Endodermal cell (in vitro differentiated cells): Measurements from ENCODE around the gene ARVCF. TPM values are rescaled to one million over a fixed set of nuclear protein-coding genes. Genes with fewer than 3 reads are reported as not detected.

Experiments
- DNase-seq: peaks from one replicate; pipeline ENCODE4 v3.0.0-alpha.2; 2017
- H3K27ac ChIP-seq: 2 replicates; pipeline ENCODE4 v1.5.1; 2013; ENCODE audit warnings: mild to moderate bottlenecking, low read depth, low read length, moderate library complexity
- H3K27me3 ChIP-seq: 2 replicates; pipeline ENCODE4 v1.6.1; 2013; ENCODE audit warnings: mild to moderate bottlenecking, low read length, moderate library complexity; ENCODE audit not compliant: insufficient read depth, control insufficient read depth, poor library complexity, severe bottlenecking
- H3K36me3 ChIP-seq: 2 replicates; pipeline ENCODE4 v1.7.0; 2013; ENCODE audit warnings: mild to moderate bottlenecking, low read length, moderate library complexity; ENCODE audit not compliant: control insufficient read depth, insufficient read depth
- H3K4me1 ChIP-seq: one replicate; pipeline ENCODE4 v1.7.0; 2013; ENCODE audit warnings: low read length; ENCODE audit not compliant: control insufficient read depth, insufficient read depth
- H3K4me3 ChIP-seq: 2 replicates; pipeline ENCODE4 v1.5.1; 2013; ENCODE audit warnings: mild to moderate bottlenecking, low read length, moderate library complexity
- H3K9ac ChIP-seq: 2 replicates; pipeline ENCODE4 v1.6.1; 2013; ENCODE audit warnings: mild to moderate bottlenecking, low read length, moderate library complexity; ENCODE audit not compliant: poor library complexity, severe bottlenecking; ENCODE audit errors: extremely low read depth
- H3K9me3 ChIP-seq: 2 replicates; pipeline ENCODE4 v1.6.1; 2013; ENCODE audit warnings: mild to moderate bottlenecking, low read length, moderate library complexity; ENCODE audit not compliant: control insufficient read depth
- H3K27ac Mint-ChIP-seq: 2 replicates; pipeline ENCODE4 v1.8.0; 2020; ENCODE audit warnings: mixed read lengths
- H3K27me3 Mint-ChIP-seq: 2 replicates; pipeline ENCODE4 v1.8.0; 2021; ENCODE audit warnings: mild to moderate bottlenecking, mixed read lengths; ENCODE audit not compliant: insufficient read depth
- H3K36me3 Mint-ChIP-seq: 2 replicates; pipeline ENCODE4 v1.8.0; 2020; ENCODE audit warnings: low read depth, mixed read lengths
- H3K4me1 Mint-ChIP-seq: 2 replicates; pipeline ENCODE4 v1.8.0; 2020; ENCODE audit warnings: mixed read lengths
- H3K4me3 Mint-ChIP-seq: 2 replicates; pipeline ENCODE4 v1.8.0; 2020; ENCODE audit warnings: mild to moderate bottlenecking, moderate library complexity, mixed read lengths
- H3K9me3 Mint-ChIP-seq: 2 replicates; pipeline ENCODE4 v1.8.0; 2020; ENCODE audit warnings: mild to moderate bottlenecking, mixed read lengths
- WGBS, 2 experiments: methylation state at CpG; one replicate each; pipeline versions ENCODE4 v1.1.5 to v1.1.7; 2013; ENCODE audit warnings: missing lambda C conversion rate in 2 of 2, mixed read lengths in 1 of 2; ENCODE audit not compliant: insufficient coverage in 1 of 2, insufficient read length in 1 of 2; 5-methylcytosine and 5-hydroxymethylcytosine counted together
- total RNA-seq, 2 donors: library from RNA; stranded (reverse); fragmentation: NEBNext Ultra II Directional in 1 of 2; extraction: Animal tissue kit (Norgen Biotek cat#: 25700) in 1 of 2; gene quantifications; 2 replicates in 1 of 2; 3 replicates in 1 of 2; pipeline ENCODE4 v1.2.1, GENCODE V29; 2021
- TF ChIP-seq, protein P1 (sequence below): fragments of 200-600 bp; sonication (generic); conservative IDR thresholded peaks from 2 replicates; pipeline ENCODE4 v1.5.0; 2021; ENCODE audit warnings: antibody characterized with exemption, mild to moderate bottlenecking

Gene ARVCF
- total RNA-seq, 2 donors from 2014 or later, result 48.3 to 61.3 TPM

DNA sequence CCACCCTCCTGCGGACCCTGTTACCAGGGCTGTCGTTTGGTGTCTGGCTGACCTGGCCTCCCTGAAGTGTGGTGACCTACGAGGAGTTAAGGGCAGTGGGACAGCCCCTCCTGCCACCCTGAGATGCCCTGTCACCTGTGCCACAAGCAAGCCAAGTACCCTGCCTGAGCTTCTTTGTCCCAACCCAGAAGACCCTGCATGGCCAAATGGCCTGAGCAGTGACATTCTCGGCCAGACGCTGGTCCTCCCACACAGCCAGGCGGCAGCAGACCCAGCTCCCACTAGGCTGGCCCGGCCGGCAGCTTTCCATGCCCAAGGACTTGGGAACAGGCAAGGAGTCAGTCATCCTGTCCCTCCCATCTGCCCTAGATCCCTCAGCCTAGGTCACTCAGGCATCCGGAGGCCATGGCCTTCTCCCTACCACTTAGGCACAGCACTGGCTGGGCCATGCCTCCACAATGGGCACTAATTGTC lies 7.6 kb downstream of the ARVCF start:
- H3K9me3 ChIP-seq, result peaks cover 12% of the 10 kb centered on the region
- no peak overlapping the region for H3K27ac Mint-ChIP-seq
- peaks cover 10% of the 10 kb centered on the region for H3K9me3 Mint-ChIP-seq
- H3K36me3 ChIP-seq, result no peaks in the 10 kb centered on the region
- H3K4me1 ChIP-seq, result peaks cover 5% of the 10 kb centered on the region
- no peaks in the 10 kb centered on the region for H3K27me3 Mint-ChIP-seq
- TF ChIP-seq, protein P1, sequence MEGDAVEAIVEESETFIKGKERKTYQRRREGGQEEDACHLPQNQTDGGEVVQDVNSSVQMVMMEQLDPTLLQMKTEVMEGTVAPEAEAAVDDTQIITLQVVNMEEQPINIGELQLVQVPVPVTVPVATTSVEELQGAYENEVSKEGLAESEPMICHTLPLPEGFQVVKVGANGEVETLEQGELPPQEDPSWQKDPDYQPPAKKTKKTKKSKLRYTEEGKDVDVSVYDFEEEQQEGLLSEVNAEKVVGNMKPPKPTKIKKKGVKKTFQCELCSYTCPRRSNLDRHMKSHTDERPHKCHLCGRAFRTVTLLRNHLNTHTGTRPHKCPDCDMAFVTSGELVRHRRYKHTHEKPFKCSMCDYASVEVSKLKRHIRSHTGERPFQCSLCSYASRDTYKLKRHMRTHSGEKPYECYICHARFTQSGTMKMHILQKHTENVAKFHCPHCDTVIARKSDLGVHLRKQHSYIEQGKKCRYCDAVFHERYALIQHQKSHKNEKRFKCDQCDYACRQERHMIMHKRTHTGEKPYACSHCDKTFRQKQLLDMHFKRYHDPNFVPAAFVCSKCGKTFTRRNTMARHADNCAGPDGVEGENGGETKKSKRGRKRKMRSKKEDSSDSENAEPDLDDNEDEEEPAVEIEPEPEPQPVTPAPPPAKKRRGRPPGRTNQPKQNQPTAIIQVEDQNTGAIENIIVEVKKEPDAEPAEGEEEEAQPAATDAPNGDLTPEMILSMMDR, result no peak
- H3K4me3 Mint-ChIP-seq, result no peak overlapping the region
- WGBS, 2 experiments, result 88 to 93% methylated on average over 4 to 9 of the region's 9 CpGs
- no peak overlapping the region for H3K9ac ChIP-seq
- peaks cover 4% of the 10 kb centered on the region for H3K4me1 Mint-ChIP-seq
- H3K36me3 Mint-ChIP-seq, result no peaks in the 10 kb centered on the region
- peak; percentile 42 for DNase-seq
- no peak overlapping the region for H3K27ac ChIP-seq
- H3K4me3 ChIP-seq, result no peak overlapping the region
- H3K27me3 ChIP-seq, result no peaks in the 10 kb centered on the region

DNA sequence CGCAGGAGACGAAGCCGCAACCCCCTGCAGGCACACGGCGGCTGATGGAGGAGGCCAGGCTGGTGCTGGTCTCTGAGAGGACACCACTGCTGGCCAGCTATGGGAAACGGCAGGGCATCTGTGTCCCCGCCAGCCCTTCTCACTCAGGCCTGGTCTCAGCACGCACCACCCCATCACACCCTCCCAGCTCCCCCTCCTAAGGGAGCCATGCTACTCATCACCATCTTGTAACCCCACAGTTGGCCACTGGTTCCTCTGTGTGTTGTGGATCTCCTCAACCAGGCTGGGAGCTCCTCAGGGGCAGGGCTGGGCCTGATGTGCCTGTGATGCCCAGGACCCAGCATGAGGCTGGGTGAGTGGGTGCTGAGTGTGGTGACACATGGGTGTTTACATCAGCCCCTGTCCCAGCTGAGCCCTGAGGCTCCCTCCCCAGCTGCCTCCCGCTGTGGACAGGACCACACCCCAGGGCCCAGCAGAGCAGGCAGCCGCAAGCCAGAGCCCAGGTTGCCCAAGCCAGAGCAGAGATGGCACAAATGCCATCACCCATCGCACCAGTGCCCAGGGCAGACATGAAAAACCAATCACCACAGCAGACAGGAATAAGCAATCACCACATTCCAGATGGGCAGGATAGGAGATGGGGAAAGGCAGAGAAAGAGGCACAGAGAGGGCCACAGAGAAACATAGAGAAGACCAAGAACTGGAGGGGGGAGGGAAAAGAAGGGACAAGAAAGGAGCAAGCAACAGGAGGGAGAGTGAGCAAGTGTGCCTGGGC lies 8.2 kb downstream of the ARVCF start:
- DNase-seq, result peak; percentile 34
- Mint-ChIP-seq H3K27me3 (no peaks in the 10 kb centered on the region), H3K4me3 (no peak overlapping the region), H3K9me3 (peaks cover 16% of the 10 kb centered on the region), H3K4me1 (peaks cover 4% of the 10 kb centered on the region), H3K36me3 (peaks cover 4% of the 10 kb centered on the region), H3K27ac (no peak overlapping the region)
- peaks cover 2% of the 10 kb centered on the region for H3K4me1 ChIP-seq
- TF ChIP-seq, protein P1, result no peak
- H3K27me3 ChIP-seq, result no peaks in the 10 kb centered on the region
- H3K4me3 ChIP-seq, result no peak overlapping the region
- H3K9ac ChIP-seq, result no peak overlapping the region
- WGBS, 2 experiments, result 87 to 90% methylated on average over 4 to 11 of the region's 11 CpGs
- H3K36me3 ChIP-seq, result no peaks in the 10 kb centered on the region
- H3K27ac ChIP-seq, result no peak overlapping the region
- peaks cover 19% of the 10 kb centered on the region for H3K9me3 ChIP-seq

DNA sequence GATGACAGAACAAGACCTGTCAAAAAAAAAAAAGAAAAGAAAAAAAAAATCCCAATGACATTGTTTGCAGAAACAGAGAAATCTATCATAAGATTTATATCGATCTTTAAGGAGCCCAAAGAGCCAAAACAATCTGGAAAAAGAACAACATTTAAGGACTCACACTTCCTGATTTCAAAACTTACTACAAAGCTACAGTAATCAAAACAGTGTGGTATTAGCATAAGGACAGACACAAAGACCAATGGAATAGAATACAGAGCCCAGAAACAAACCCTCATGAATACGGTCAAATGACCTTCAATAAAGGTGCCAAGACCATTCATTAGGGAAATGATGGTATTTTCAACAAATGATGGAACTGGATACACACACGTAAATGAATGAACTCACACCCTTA lies 12.2 kb downstream of the ARVCF start:
- TF ChIP-seq, protein P1, result no peak
- Histone ChIP-seq H3K36me3 (no peaks in the 10 kb centered on the region), H3K27ac (no peak overlapping the region), H3K4me3 (no peak overlapping the region), H3K4me1 (no peaks in the 10 kb centered on the region), H3K9ac (no peak overlapping the region), H3K27me3 (no peaks in the 10 kb centered on the region), H3K9me3 (peaks cover 24% of the 10 kb centered on the region)
- peaks cover 7% of the 10 kb centered on the region for H3K36me3 Mint-ChIP-seq
- H3K9me3 Mint-ChIP-seq, result peaks cover 19% of the 10 kb centered on the region
- H3K27me3 Mint-ChIP-seq, result no peaks in the 10 kb centered on the region
- peaks cover 8% of the 10 kb centered on the region for H3K4me1 Mint-ChIP-seq
- no peak for DNase-seq
- no peak overlapping the region for H3K27ac Mint-ChIP-seq
- WGBS, 2 experiments, result 97% methylated on average over 3 of the region's 3 CpGs; no CpG with 5 or more reads in 1 of the 2 experiments
- H3K4me3 Mint-ChIP-seq, result no peak overlapping the region
